GM19043 (cell line): ENCODE data around the gene TNFRSF17.
A peak's percentile ranks its signal among the peaks of the same experiment; 100 is the strongest.
"Not testable (repeated sequence)": the region's sequence is repeated elsewhere in the genome, so short reads cannot be mapped to it uniquely, and the experiment has no call there.

Experiments used
- ATAC-seq: cut with Tn5 transposase; IDR thresholded peaks from one replicate; pipeline ENCODE4 v1.9.1; 2021; ENCODE audit warnings: low read depth; ENCODE audit not compliant: unreplicated experiment

The TNFRSF17 gene

GRCh38 chr16:11968577-11968976 lies 3.6 kb downstream of the TNFRSF17 start:
- no peak for ATAC-seq

DNA sequence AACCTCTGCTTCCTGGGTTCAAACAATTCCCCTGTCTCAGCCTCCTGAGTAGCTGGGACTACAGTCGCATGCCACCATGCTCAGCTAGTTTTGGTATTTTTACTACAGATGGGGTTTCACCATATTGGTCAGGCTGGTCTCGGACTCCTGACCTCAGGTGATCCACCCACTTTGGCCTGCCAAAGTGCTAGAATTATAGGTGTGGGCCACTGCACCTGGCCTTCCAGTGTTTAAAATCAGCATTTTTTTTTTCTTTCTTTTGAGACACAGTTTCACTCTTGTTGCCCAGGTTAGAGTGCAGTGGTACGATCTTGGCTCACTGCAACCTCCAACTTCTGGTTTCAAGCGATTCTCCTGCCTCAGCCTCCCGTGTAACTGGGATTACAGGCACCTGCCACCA lies 5.3 kb downstream of the TNFRSF17 start:
- ATAC-seq, result not testable (repeated sequence)

GRCh38 chr16:11972128-11972527 lies 7.1 kb downstream of the TNFRSF17 start:
- no peak for ATAC-seq

DNA sequence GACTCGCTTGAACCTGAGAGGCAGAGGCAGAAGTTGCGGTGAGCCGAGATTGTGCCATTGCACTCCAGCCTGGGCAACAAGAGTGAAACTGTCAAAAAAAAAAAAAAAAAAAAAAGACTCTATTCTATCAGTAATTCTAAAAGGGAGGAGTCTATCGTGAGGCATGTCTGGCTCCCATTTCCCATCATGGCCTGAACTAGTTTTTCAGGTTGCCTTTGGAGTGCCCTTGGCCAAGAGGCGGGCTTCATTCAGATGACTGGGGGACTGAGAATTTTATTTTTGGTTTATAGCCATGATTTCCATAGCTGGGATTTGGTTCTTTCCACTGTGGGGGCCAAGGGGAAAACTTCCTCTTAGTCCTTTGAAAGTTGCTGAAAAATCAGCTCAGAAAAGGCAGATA lies 8.1 kb downstream of the TNFRSF17 start:
- ATAC-seq, result no peak

DNA sequence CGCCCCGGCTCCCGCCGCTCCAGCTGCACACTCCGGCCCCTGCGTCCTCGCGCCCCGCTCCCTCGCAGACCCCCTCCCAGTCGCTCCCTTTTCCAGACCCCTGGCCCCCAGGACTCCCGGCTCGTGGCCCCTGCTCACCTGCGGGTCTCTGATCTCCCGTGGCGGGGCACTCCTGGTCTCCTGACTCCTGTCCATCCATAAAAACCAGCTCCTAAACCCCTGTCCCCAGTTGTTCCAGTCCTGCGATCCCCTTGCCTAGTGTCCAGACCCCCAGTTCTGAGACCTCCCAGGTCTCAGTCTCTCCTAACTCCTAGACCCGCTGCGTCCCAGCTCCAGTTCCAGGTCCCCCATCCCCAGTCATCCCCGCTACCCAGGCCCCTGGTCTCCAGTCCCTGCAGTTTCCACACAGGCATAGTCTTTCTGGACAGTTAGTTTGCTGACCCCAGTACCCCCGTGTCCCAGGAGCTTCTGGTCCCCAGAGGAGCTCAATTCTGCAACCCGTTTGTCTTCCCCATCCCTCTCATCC lies 11.9 kb downstream of the TNFRSF17 start:
- ATAC-seq, result no peak

DNA sequence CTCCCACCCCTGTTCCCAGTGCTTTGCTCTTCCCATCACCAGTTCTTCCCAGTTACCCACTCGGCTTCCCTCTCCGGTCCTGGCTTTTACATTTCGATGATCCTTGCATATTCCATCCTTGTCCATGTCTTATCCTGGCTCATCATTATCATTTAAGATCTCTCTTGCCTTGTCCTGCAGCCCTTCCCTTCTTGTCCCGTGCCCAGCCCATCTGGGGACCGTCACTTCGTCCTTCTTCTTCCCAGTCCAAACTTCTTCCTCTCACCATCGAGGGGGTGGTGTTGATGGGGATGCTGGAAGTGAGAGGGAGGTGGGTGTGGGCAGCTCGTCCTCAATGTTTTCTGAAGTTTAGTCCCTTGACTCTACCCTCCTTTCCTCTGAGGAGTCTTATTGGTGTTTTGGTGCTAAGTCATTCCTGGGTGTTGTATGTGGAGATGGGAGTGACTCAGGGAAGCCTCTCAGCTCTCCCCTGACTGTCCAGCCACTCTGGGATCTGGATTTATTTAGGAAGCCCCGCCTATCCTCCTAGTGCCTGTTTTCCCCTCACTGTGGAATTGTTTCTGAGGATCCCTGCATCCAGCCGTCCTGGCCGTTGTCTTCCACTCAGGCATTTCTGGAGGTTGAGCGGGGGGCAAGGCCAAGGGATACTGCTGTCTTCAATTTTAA lies 12.5 kb downstream of the TNFRSF17 start:
- no peak for ATAC-seq

DNA sequence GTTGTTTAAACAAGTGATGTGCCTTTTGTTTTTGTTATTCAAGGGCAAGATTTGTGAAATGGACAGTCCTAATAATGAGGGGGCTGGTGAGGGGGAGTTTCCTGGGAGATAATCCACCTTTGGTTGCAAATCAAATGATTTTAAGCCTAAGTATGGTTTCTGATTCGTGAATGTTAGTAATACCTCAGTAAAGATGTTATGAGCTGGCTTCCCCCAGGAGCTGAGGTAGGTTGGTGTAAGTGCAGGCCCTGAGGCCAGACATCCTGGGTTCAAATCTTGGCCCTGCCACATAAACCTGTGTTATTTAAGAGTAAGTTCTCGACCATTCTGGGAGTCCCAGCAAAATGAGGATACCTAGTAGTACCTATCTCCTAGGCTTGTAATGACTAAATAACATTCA lies 13.1 kb downstream of the TNFRSF17 start:
- no peak for ATAC-seq

DNA sequence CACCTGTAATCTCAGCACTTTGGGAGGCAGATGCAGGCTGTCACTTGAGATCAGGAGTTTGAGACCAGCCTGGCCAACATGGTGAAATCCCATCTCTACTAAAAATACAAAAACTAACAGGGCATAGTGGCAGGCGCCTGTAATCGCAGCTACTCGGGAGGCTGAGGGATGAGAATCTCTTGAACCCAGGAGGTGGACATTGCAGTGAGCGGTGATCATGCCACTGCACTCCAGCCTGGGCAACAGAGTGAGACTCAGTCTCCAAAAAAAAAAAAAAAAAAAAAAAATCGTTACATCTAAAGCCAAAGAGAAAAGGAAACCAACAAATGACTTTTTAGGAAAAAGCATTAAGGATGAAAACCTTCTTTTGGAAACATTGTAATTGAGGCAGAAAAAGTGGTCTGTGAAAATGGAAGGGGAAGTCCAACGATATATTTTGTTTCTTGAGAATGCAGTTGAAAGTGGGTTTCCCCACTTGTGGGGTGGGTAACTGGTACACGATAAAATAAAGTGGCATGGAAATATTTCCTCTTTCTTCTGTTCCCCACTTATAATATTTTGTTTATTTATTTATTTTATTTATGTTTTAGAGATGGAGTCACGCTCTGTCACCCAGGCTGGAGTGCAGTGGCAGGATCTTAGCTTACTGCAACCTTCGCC lies 14.1 kb downstream of the TNFRSF17 start:
- ATAC-seq, result no peak

DNA sequence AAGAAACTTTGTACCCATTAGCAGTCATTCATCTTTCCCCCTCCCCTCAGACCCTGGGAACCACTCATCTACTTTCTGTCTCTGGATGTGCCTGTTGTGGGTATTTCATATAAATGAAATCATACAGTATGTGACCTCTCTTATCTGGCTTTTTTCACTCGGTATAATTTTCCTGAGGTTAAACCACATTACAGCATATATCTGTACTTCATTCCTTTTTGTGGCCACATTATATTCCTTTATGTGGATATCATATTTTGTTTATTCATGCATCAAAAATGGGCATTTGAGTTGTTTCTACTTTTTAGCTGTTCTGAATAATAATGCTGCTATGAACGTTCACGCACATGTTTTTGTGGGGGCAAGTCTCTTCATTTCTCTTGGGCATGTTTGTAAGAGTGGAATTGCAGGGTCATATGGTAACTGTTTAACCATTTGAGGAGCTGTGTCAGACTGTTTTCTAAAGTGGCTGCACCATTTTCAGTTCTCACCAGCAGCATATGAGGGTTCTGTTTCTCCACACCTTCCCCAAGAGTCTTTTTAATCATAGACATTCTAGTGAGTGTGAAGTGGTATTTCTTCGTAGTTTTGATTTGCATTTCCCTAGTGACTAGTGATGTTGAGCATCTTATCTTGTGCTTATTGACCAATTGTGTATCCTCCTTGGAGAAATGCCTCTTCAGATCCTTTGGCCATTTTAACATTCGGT lies 15.3 kb downstream of the TNFRSF17 start:
- ATAC-seq, result no peak

GRCh38 chr16:11985250-11985649 lies 20.2 kb downstream of the TNFRSF17 start:
- ATAC-seq, result no peak

DNA sequence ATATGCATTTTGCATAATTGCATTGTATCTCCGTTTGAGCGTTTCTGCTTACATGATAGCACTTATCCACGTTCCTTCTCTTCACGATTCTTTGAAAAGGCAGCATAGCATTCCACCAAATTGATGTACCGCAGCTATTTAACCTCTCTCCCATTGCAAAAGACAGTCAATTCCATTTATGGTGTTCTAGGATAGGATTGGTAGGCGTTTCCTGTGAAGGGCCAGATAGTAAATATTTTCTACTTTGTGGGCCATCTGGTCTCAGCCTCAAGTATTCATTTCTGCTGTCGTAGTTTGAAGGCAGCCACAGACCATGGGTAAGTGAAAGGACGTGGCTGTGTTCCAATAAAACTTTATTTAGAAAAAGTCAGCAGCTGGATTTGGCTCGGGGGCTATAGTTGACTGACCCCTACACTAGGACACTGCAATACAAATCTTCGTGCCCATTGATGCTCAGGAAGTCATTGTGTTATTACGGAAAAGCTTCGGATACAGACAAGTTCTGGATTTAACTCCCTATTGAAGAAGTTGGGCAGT lies 21.6 kb downstream of the TNFRSF17 start:
- ATAC-seq, result no peak

DNA sequence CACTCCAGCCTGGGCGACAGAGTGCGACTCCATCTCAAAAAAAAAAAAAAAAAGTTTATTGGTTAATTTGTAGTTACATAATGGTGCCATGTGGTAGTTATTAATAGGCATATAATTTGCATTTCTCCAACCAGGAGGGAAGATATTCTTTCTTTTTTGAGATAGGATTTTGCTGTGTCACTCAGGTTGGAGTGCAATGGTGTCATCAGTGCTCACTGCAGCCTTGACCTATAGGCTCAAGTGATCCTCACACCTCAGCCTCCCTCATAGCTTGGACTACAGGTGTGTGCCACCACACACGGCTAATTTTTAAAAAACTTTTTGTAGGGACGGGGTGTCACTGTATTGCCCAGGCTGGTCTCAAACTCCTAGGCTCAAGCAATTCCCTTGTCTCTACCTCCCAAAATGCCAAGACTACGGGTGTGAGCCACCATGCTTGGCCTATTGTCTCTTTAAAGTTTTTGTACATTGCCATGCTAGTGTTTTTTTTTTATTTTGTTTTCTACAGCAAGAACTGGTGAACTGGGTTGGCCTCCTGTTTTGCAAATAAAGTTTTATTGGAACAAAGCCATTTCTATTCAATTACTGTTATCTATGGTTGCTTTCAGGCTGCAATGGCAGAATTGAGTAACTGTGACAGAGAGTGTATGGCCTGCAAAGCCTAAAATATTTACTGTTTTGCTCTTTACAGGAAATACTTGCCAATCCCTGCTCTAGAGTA lies 23.4 kb downstream of the TNFRSF17 start:
- no peak for ATAC-seq

- ATAC-seq, result peak; percentile 48
These were observed 25.8 kb downstream of the TNFRSF17 start for GRCh38 chr16:11990702-11991390.

- no peak for ATAC-seq
These were observed 27.1 kb downstream of the TNFRSF17 start for GRCh38 chr16:11992008-11992584.

- ATAC-seq, result no peak
These were observed 27.8 kb downstream of the TNFRSF17 start for GRCh38 chr16:11992586-11993524.

DNA sequence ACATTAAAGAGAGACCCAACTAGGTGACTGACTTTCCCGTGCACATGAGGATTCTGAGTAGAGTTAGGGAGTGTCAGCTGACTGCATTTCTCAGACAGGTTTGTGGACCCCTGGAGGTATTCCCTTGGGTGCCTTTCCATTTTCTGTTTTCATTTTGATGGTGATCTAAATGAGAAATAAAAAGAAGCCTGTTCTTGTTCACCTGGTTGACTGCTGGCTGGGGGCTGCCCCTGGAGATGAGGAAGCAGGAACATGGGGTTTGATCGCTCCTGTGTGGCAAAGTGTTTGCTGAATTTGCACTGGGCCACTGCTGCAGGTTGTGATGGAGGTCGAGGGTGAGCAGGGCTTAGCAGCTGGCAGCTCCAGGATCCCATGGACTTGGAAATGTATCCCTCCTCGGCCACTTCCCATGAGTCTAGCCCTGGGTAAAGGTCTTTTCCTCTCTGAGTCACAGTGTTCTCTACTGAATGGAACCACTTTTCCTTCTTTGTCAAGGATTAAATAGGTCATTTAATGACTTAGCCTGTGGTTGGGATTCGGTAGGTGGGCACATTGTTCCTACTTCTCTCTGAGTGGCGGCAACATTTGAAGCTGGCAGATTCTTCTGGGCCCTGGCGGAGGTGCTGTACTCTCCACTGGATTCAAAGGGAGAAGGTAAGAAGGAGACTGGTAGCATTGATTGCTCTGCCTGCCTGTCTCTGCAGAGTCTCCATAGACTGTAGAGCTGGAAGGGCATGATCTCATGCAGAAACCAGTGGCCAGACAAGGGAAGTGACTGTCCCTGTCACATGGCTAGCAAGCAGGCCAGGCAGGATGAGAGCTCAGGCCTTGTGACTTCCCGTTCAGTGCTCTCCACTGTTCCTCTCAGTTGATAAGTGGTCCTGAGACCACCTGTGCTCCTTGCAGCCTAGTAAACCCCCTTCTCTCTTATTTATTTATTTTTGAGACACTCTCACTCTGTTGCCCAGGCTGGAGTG lies 29.4 kb downstream of the TNFRSF17 start:
- no peak for ATAC-seq
